Liver (tissue), 9 donors: Measurements from ENCODE around the gene SCLT1. TPM values are rescaled to one million over a fixed set of nuclear protein-coding genes. Genes with fewer than 3 reads are reported as not detected.

Experiments
- DNase-seq: peaks from one replicate; pipeline ENCODE4 v3.0.0-alpha.2; 2017; ENCODE audit warnings: low spot score
- H3K27ac ChIP-seq, 2 donors: one replicate each; pipeline ENCODE4 v1.7.0; 2013; ENCODE audit warnings: inconsistent platforms in 2 of 2, low read length in 2 of 2, control low read depth in 1 of 2, low read depth in 1 of 2, mild to moderate bottlenecking in 1 of 2
- H3K27me3 ChIP-seq, 4 donors: one replicate each; pipeline versions ENCODE4 v1.6.1 to v1.7.0; 2013; ENCODE audit warnings: low read length in 3 of 4, inconsistent platforms in 1 of 4, mild to moderate bottlenecking in 1 of 4, moderate library complexity in 1 of 4; ENCODE audit not compliant: control insufficient read depth in 4 of 4, insufficient read depth in 4 of 4
- H3K36me3 ChIP-seq, 4 donors: one replicate each; pipeline versions ENCODE4 v1.6.1 to v1.7.0; 2013; ENCODE audit warnings: low read length in 3 of 4, mild to moderate bottlenecking in 3 of 4, low read depth in 1 of 4, moderate library complexity in 1 of 4; ENCODE audit not compliant: control insufficient read depth in 4 of 4, insufficient read depth in 3 of 4
- H3K4me1 ChIP-seq, 4 donors: one replicate each; pipeline versions ENCODE4 v1.6.1 to v1.7.0; 2013; ENCODE audit warnings: low read length in 3 of 4, mild to moderate bottlenecking in 3 of 4, moderate library complexity in 1 of 4; ENCODE audit not compliant: control insufficient read depth in 4 of 4, insufficient read depth in 4 of 4
- H3K4me3 ChIP-seq, 3 donors: one replicate each; pipeline versions ENCODE4 v1.6.1 to v1.7.0; 2013; ENCODE audit warnings: low read length in 3 of 3, control low read depth in 1 of 3, low read depth in 1 of 3, mild to moderate bottlenecking in 1 of 3
- H3K9ac ChIP-seq, 2 donors: one replicate each; pipeline ENCODE4 v1.7.0; 2013; ENCODE audit warnings: low read length in 2 of 2, mild to moderate bottlenecking in 2 of 2, moderate library complexity in 2 of 2, control low read depth in 1 of 2, low read depth in 1 of 2
- H3K9me3 ChIP-seq, 4 donors: one replicate each; pipeline versions ENCODE4 v1.6.1 to v1.7.0; 2013; ENCODE audit warnings: low read length in 3 of 4; ENCODE audit not compliant: control insufficient read depth in 4 of 4
- EGR1 ChIP-seq, 2 donors: IDR thresholded peaks; 2 replicates each; pipeline ENCODE4 v1.6.1; 2016 to 2018; ENCODE audit warnings: antibody characterized with exemption in 2 of 2, low read depth in 2 of 2
- FOXA1 ChIP-seq: IDR thresholded peaks from 2 replicates; pipeline ENCODE4 v1.6.1; 2016; ENCODE audit warnings: antibody characterized with exemption
- FOXA2 ChIP-seq: IDR thresholded peaks from 2 replicates; pipeline ENCODE4 v1.6.1; 2016; ENCODE audit warnings: antibody characterized with exemption
- GABPA ChIP-seq, 2 donors: IDR thresholded peaks in 1 of 2; conservative IDR thresholded peaks in 1 of 2; 2 replicates each; pipeline ENCODE4 v1.6.1; 2016; ENCODE audit warnings: antibody characterized with exemption in 2 of 2, mild to moderate bottlenecking in 1 of 2, moderate library complexity in 1 of 2
- HNF4A ChIP-seq, 2 donors: conservative IDR thresholded peaks; 2 replicates each; pipeline ENCODE4 v1.6.1; 2016; ENCODE audit warnings: antibody characterized with exemption in 2 of 2, mild to moderate bottlenecking in 2 of 2
- HNF4G ChIP-seq: IDR thresholded peaks from 2 replicates; pipeline ENCODE4 v1.6.1; 2016; ENCODE audit warnings: antibody characterized with exemption
- JUND ChIP-seq, 2 donors: IDR thresholded peaks; 2 replicates each; pipeline ENCODE4 v1.6.1; 2016; ENCODE audit warnings: antibody characterized with exemption in 2 of 2
- NR2F2 ChIP-seq: IDR thresholded peaks from 2 replicates; pipeline ENCODE4 v1.6.1; 2016; ENCODE audit warnings: antibody characterized with exemption
- RAD21 ChIP-seq, 2 donors: IDR thresholded peaks; 2 replicates each; pipeline ENCODE4 v1.6.1; 2016; ENCODE audit warnings: antibody characterized with exemption in 2 of 2, mild to moderate bottlenecking in 2 of 2
- RXRA ChIP-seq, 2 donors: IDR thresholded peaks; 2 replicates each; pipeline ENCODE4 v1.6.1; 2017 to 2018; ENCODE audit warnings: antibody characterized with exemption in 2 of 2, mild to moderate bottlenecking in 1 of 2
- SP1 ChIP-seq: IDR thresholded peaks from 2 replicates; pipeline ENCODE4 v1.6.1; 2018; ENCODE audit warnings: antibody characterized with exemption, mild to moderate bottlenecking
- TAF1 ChIP-seq: conservative IDR thresholded peaks from 2 replicates; pipeline ENCODE4 v1.6.1; 2016; ENCODE audit warnings: antibody characterized with exemption, mild to moderate bottlenecking
- YY1 ChIP-seq: IDR thresholded peaks from 2 replicates; pipeline ENCODE4 v1.6.1; 2016; ENCODE audit warnings: antibody characterized with exemption, mild to moderate bottlenecking
- WGBS: extraction: QIAGEN DNeasy Blood & Tissue Kit; methylation state at CpG from one replicate; pipeline ENCODE4 v1.1.7; 2013; 5-methylcytosine and 5-hydroxymethylcytosine counted together
- polyA plus RNA-seq, 2 donors: library from polyadenylated mRNA; stranded (reverse) in 1 of 2; unstranded in 1 of 2; fragments of 200-250 nt in 1 of 2; fragments of >200 nt in 1 of 2; fragmentation: Nextera tagmentation in 1 of 2; extraction: Ambion mirVana in 1 of 2; gene quantifications; one replicate each; pipeline versions ENCODE4 v1.2.1 to v1.2.3, GENCODE V29; 2013 to 2015
- total RNA-seq, 2 donors: library from RNA; depleted of rRNA; stranded (reverse); fragments of >200 nt; gene quantifications; one replicate each; pipeline ENCODE4 v1.2.3, GENCODE V29; 2014
- TF ChIP-seq, protein P1 (sequence below): IDR thresholded peaks from 2 replicates; pipeline ENCODE4 v1.6.1; 2016; ENCODE audit warnings: antibody characterized with exemption, mild to moderate bottlenecking
- TF ChIP-seq, protein P2 (sequence below): fragments of 150-350 bp; IDR thresholded peaks from 2 replicates; pipeline ENCODE4 v1.5.1; 2017; ENCODE audit warnings: improper control_type of control experiment, low read depth, low read length; ENCODE audit not compliant: missing input control
- TF ChIP-seq, protein P3 (sequence below): IDR thresholded peaks from 2 replicates; pipeline ENCODE4 v1.6.1; 2016; ENCODE audit warnings: antibody characterized with exemption
- TF ChIP-seq, protein P4 (sequence below): IDR thresholded peaks from 2 replicates; pipeline ENCODE4 v1.6.1; 2016; ENCODE audit warnings: antibody characterized with exemption
- TF ChIP-seq, protein P5 (sequence below): IDR thresholded peaks from 2 replicates; pipeline ENCODE4 v1.6.1; 2016; ENCODE audit warnings: antibody characterized with exemption
- donor health status: healthy.
- donor health status: healthy.
- donor health status: healthy.
- donor health status: healthy.
- donor health status: healthy.

The SCLT1 gene
- total and polyA plus RNA-seq, 4 donors = 1.2 to 14.2 (median 4.0) TPM

DNA sequence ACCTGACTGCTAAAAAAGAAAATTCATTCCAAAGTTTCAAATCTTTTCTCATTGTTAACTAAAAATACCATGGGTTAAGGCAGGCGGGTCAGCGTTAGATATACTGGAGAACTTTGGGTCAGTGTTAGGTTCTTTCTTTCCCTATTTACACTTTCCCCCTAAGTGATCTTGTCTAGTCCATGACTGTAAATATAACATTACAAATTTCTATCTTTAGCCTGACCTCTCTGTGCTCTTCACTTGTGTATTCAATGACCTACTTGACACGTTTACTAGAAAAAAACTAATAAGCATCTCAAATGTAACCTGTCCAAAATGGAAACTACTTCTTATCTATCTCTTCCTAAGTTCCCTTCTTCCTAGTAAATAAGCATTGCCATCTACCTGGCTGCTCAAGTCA, 188.5 kb downstream of the SCLT1 start:
- no peaks in the 10 kb centered on the region for H3K36me3 ChIP-seq
- no peak overlapping the region for H3K9ac ChIP-seq
- no peak overlapping the region for H3K27ac ChIP-seq
- DNase-seq = no peak
- TF ChIP-seq HNF4G (no peak), EGR1 (IDR thresholded peaks at IDR 0.05; ENCODE audit: low read depth in 2 of 2) (no peak)
- TF ChIP-seq, protein P1, sequence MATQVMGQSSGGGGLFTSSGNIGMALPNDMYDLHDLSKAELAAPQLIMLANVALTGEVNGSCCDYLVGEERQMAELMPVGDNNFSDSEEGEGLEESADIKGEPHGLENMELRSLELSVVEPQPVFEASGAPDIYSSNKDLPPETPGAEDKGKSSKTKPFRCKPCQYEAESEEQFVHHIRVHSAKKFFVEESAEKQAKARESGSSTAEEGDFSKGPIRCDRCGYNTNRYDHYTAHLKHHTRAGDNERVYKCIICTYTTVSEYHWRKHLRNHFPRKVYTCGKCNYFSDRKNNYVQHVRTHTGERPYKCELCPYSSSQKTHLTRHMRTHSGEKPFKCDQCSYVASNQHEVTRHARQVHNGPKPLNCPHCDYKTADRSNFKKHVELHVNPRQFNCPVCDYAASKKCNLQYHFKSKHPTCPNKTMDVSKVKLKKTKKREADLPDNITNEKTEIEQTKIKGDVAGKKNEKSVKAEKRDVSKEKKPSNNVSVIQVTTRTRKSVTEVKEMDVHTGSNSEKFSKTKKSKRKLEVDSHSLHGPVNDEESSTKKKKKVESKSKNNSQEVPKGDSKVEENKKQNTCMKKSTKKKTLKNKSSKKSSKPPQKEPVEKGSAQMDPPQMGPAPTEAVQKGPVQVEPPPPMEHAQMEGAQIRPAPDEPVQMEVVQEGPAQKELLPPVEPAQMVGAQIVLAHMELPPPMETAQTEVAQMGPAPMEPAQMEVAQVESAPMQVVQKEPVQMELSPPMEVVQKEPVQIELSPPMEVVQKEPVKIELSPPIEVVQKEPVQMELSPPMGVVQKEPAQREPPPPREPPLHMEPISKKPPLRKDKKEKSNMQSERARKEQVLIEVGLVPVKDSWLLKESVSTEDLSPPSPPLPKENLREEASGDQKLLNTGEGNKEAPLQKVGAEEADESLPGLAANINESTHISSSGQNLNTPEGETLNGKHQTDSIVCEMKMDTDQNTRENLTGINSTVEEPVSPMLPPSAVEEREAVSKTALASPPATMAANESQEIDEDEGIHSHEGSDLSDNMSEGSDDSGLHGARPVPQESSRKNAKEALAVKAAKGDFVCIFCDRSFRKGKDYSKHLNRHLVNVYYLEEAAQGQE = no peak
- H3K4me3 ChIP-seq = no peak overlapping the region
- H3K9me3 ChIP-seq = no peaks in the 10 kb centered on the region
- H3K27me3 ChIP-seq = no peaks in the 10 kb centered on the region
- 90% methylated on average over 3 of the region's 3 CpGs for WGBS
- H3K4me1 ChIP-seq = no peaks in the 10 kb centered on the region

DNA sequence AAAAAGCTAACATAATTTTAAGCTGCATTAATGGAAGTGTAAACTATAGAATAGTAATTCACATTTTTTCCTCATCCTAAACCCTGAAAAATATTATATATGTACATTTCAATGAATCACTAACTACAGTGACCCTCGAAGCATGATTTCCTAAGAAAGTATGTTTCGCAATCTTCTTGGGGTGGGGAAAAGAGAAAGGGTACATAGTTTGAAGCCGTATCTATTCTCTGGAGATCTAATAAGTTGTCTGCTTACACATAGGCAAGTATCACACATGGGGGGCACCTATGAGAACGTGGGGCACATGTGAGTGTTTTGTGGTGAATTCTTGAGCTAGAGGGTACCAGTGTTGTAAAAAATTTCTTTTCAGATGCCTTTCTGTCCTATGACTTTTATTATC, 212.7 kb downstream of the SCLT1 start:
- no peak for DNase-seq
- H3K9ac ChIP-seq = no peak overlapping the region
- H3K9me3 ChIP-seq = no peaks in the 10 kb centered on the region
- no peaks in the 10 kb centered on the region for H3K4me1 ChIP-seq
- TF ChIP-seq NR2F2 (no peak), GABPA (IDR thresholded peaks at IDR 0.05 in 1 of 2, conservative IDR thresholded peaks at IDR 0.05 in 1 of 2) (no peak), JUND (IDR thresholded peaks at IDR 0.05) (no peak), EGR1 (IDR thresholded peaks at IDR 0.05; ENCODE audit: low read depth in 2 of 2) (no peak), HNF4G (no peak), SP1 (no peak), FOXA1 (no peak), TAF1 (no peak), RAD21 (IDR thresholded peaks at IDR 0.05) (no peak), YY1 (no peak), HNF4A (conservative IDR thresholded peaks at IDR 0.05) (no peak), RXRA (IDR thresholded peaks at IDR 0.05) (no peak), FOXA2 (no peak)
- TF ChIP-seq, protein P2, sequence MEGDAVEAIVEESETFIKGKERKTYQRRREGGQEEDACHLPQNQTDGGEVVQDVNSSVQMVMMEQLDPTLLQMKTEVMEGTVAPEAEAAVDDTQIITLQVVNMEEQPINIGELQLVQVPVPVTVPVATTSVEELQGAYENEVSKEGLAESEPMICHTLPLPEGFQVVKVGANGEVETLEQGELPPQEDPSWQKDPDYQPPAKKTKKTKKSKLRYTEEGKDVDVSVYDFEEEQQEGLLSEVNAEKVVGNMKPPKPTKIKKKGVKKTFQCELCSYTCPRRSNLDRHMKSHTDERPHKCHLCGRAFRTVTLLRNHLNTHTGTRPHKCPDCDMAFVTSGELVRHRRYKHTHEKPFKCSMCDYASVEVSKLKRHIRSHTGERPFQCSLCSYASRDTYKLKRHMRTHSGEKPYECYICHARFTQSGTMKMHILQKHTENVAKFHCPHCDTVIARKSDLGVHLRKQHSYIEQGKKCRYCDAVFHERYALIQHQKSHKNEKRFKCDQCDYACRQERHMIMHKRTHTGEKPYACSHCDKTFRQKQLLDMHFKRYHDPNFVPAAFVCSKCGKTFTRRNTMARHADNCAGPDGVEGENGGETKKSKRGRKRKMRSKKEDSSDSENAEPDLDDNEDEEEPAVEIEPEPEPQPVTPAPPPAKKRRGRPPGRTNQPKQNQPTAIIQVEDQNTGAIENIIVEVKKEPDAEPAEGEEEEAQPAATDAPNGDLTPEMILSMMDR = no peak
- TF ChIP-seq, protein P1 = no peak
- TF ChIP-seq, protein P3, sequence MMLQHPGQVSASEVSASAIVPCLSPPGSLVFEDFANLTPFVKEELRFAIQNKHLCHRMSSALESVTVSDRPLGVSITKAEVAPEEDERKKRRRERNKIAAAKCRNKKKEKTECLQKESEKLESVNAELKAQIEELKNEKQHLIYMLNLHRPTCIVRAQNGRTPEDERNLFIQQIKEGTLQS = no peak
- TF ChIP-seq, protein P4, sequence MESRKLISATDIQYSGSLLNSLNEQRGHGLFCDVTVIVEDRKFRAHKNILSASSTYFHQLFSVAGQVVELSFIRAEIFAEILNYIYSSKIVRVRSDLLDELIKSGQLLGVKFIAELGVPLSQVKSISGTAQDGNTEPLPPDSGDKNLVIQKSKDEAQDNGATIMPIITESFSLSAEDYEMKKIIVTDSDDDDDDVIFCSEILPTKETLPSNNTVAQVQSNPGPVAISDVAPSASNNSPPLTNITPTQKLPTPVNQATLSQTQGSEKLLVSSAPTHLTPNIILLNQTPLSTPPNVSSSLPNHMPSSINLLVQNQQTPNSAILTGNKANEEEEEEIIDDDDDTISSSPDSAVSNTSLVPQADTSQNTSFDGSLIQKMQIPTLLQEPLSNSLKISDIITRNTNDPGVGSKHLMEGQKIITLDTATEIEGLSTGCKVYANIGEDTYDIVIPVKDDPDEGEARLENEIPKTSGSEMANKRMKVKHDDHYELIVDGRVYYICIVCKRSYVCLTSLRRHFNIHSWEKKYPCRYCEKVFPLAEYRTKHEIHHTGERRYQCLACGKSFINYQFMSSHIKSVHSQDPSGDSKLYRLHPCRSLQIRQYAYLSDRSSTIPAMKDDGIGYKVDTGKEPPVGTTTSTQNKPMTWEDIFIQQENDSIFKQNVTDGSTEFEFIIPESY = no peak
- TF ChIP-seq, protein P5, sequence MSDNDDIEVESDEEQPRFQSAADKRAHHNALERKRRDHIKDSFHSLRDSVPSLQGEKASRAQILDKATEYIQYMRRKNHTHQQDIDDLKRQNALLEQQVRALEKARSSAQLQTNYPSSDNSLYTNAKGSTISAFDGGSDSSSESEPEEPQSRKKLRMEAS = no peak
- no peak overlapping the region for H3K27ac ChIP-seq
- H3K36me3 ChIP-seq = no peaks in the 10 kb centered on the region
- 80% methylated on average over 4 of the region's 4 CpGs for WGBS
- H3K27me3 ChIP-seq = no peaks in the 10 kb centered on the region
- no peak overlapping the region for H3K4me3 ChIP-seq
